ENCODE data around the gene ZNF276.

GRCh38 chr16:89672177-89672941, 49.0 kb upstream of the ZNF276 start:
- TF ChIP-seq CTCF (IDR thresholded peaks at IDR 0.05): no peak
- TF ChIP-seq POLR2AphosphoS5 (IDR thresholded peaks at IDR 0.05; ENCODE audit: low read depth, low read length): no peak
- TF ChIP-seq TCF7L2 (IDR thresholded peaks at IDR 0.05; ENCODE audit: low read depth, low read length): no peak
- no peak for TF ChIP-seq SIN3A (IDR thresholded peaks at IDR 0.05; ENCODE audit: borderline replicate concordance, insufficient read depth, low read depth, low read length)
- no peak for TF ChIP-seq REST (IDR thresholded peaks at IDR 0.05; ENCODE audit: insufficient read depth in 1 of 2, low read depth in 2 of 2, low read length in 1 of 2)

Data from Panc1 (cell line).